ENCODE results near the gene GFRA1. TPM values are rescaled to one million over a fixed set of nuclear protein-coding genes. Genes with fewer than 3 reads are reported as not detected.

GFRA1 gene
- total RNA-seq, 1 experiment from 2014 or later, result not detected

DNA sequence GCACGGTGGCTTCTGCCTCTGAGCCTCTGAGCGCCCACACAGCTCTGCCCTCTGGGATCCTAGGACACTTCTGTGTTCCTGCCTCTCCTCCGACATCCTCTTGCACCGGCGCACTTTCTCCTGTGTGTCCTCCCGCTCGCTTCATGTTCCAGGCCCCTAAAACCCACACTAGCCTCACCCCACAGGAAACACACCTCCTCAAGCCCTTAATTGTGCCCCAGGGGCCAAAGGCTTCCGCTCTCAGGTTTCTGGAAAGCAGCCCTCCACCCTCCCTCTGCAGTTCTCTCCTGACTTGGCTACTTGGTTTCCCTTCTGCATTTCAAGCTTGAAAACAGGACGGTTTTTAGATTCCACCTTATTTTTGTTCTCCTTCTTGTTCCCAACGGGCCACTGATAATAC is 7.3 kb downstream of the GFRA1 start:
- no peaks in the 10 kb centered on the region for H3K9me3 ChIP-seq (ENCODE audit: low read depth, low read length, poor library complexity, severe bottlenecking)
- DNase-seq (ENCODE audit: low spot score), result no peak
- CTCF ChIA-PET, result no interaction called here
- TF ChIP-seq EZH2 (IDR thresholded peaks at IDR 0.05; ENCODE audit: borderline replicate concordance, low read depth, low read length, poor library complexity, severe bottlenecking), result no peak
- TF ChIP-seq, protein P1, sequence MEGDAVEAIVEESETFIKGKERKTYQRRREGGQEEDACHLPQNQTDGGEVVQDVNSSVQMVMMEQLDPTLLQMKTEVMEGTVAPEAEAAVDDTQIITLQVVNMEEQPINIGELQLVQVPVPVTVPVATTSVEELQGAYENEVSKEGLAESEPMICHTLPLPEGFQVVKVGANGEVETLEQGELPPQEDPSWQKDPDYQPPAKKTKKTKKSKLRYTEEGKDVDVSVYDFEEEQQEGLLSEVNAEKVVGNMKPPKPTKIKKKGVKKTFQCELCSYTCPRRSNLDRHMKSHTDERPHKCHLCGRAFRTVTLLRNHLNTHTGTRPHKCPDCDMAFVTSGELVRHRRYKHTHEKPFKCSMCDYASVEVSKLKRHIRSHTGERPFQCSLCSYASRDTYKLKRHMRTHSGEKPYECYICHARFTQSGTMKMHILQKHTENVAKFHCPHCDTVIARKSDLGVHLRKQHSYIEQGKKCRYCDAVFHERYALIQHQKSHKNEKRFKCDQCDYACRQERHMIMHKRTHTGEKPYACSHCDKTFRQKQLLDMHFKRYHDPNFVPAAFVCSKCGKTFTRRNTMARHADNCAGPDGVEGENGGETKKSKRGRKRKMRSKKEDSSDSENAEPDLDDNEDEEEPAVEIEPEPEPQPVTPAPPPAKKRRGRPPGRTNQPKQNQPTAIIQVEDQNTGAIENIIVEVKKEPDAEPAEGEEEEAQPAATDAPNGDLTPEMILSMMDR (conservative IDR thresholded peaks at IDR 0.05; ENCODE audit: low read depth, low read length), result no peak
- H3K36me3 ChIP-seq (ENCODE audit: insufficient read depth, low read length, poor library complexity, severe bottlenecking), result no peaks in the 10 kb centered on the region
- POLR2A ChIA-PET (ENCODE audit: low non-redundant PET), result no interaction called here
- no TSS peak for BruUV-seq (replicated peaks)
- H3K27me3 ChIP-seq (replicated peaks; ENCODE audit: insufficient read depth, low read depth, low read length, poor library complexity), result peaks cover 100% of the 10 kb centered on the region
- no peak overlapping the region for H3K27ac ChIP-seq (ENCODE audit: low read depth, low read length, poor library complexity, severe bottlenecking)
- H3K4me3 ChIP-seq (ENCODE audit: low read depth, low read length, poor library complexity, severe bottlenecking), result no peak overlapping the region
- H3K4me1 ChIP-seq (ENCODE audit: insufficient read depth, low read length, poor library complexity, severe bottlenecking), result no peaks in the 10 kb centered on the region
- intact Hi-C loops (cut with micrococcal nuclease; ENCODE audit: unreplicated experiment), result no loop called here

GRCh38 chr10:116263870-116264655 is 8.9 kb downstream of the GFRA1 start:
- H3K27me3 ChIP-seq (replicated peaks; ENCODE audit: insufficient read depth, low read depth, low read length, poor library complexity), result peaks cover 95% of the 10 kb centered on the region
- DNase-seq (ENCODE audit: low spot score), result peak; percentile 44
- no peak overlapping the region for H3K4me3 ChIP-seq (ENCODE audit: low read depth, low read length, poor library complexity, severe bottlenecking)
- no peak overlapping the region for H3K27ac ChIP-seq (ENCODE audit: low read depth, low read length, poor library complexity, severe bottlenecking)
- ChIA-PET CTCF (no interaction called here), POLR2A (ENCODE audit: low non-redundant PET) (no interaction called here)
- no peaks in the 10 kb centered on the region for H3K9me3 ChIP-seq (ENCODE audit: low read depth, low read length, poor library complexity, severe bottlenecking)
- no peak for TF ChIP-seq EZH2 (IDR thresholded peaks at IDR 0.05; ENCODE audit: borderline replicate concordance, low read depth, low read length, poor library complexity, severe bottlenecking)
- TF ChIP-seq, protein P1 (conservative IDR thresholded peaks at IDR 0.05; ENCODE audit: low read depth, low read length), result no peak
- no TSS peak for BruUV-seq (replicated peaks)
- intact Hi-C loops (cut with micrococcal nuclease; ENCODE audit: unreplicated experiment), result no loop called here
- H3K4me1 ChIP-seq (ENCODE audit: insufficient read depth, low read length, poor library complexity, severe bottlenecking), result peaks cover 9% of the 10 kb centered on the region
- no peaks in the 10 kb centered on the region for H3K36me3 ChIP-seq (ENCODE audit: insufficient read depth, low read length, poor library complexity, severe bottlenecking)

DNA sequence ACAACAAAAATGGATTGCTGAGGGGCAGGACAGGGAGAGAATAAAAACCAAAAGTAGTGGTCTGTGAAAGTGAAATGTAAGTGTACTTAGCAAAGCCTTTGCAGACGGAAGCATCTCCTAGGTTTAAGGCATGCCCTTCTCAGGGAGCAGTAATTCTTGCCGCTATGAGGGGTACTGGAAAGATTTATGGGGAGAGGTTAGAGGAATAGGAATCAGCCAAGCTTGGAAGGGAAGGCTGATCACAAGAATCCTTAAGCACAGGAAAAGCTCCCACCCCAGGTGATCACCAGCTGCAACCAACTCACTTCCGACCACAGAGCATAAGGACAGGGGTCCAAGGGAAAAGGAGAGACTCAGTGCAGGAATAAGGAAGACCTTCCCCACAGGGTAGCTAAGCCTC is 10.3 kb downstream of the GFRA1 start:
- BruUV-seq (replicated peaks), result no TSS peak
- POLR2A ChIA-PET (ENCODE audit: low non-redundant PET), result no interaction called here
- CTCF ChIA-PET, result no interaction called here
- no peak for DNase-seq (ENCODE audit: low spot score)
- TF ChIP-seq, protein P1 (conservative IDR thresholded peaks at IDR 0.05; ENCODE audit: low read depth, low read length), result no peak
- TF ChIP-seq EZH2 (IDR thresholded peaks at IDR 0.05; ENCODE audit: borderline replicate concordance, low read depth, low read length, poor library complexity, severe bottlenecking), result no peak
- H3K4me1 ChIP-seq (ENCODE audit: insufficient read depth, low read length, poor library complexity, severe bottlenecking), result peaks cover 9% of the 10 kb centered on the region
- no peaks in the 10 kb centered on the region for H3K36me3 ChIP-seq (ENCODE audit: insufficient read depth, low read length, poor library complexity, severe bottlenecking)
- H3K4me3 ChIP-seq (ENCODE audit: low read depth, low read length, poor library complexity, severe bottlenecking), result no peak overlapping the region
- intact Hi-C loops (cut with micrococcal nuclease; ENCODE audit: unreplicated experiment), result no loop called here
- H3K27me3 ChIP-seq (replicated peaks; ENCODE audit: insufficient read depth, low read depth, low read length, poor library complexity), result peaks cover 93% of the 10 kb centered on the region
- H3K27ac ChIP-seq (ENCODE audit: low read depth, low read length, poor library complexity, severe bottlenecking), result no peak overlapping the region
- H3K9me3 ChIP-seq (ENCODE audit: low read depth, low read length, poor library complexity, severe bottlenecking), result no peaks in the 10 kb centered on the region

All from A673 (cell line).